GM19395 (cell line): Measurements from ENCODE around the gene SP140L.
"Not testable (repeated sequence)": the region's sequence is repeated elsewhere in the genome, so short reads cannot be mapped to it uniquely, and the experiment has no call there.

Experiments used
- ATAC-seq: cut with Tn5 transposase; IDR thresholded peaks from one replicate; pipeline ENCODE4 v1.9.1; 2021; ENCODE audit warnings: mild to moderate bottlenecking, moderate library complexity; ENCODE audit not compliant: unreplicated experiment

SP140L gene

GRCh38 chr2:230326453-230327417 is at the start of gene SP140L:
Gene SP140L, plus strand, starts transcription at chr2:230327193. Its CDS starts 77 bp downstream, at chr2:230327270.
- ATAC-seq = peak; percentile 89

DNA sequence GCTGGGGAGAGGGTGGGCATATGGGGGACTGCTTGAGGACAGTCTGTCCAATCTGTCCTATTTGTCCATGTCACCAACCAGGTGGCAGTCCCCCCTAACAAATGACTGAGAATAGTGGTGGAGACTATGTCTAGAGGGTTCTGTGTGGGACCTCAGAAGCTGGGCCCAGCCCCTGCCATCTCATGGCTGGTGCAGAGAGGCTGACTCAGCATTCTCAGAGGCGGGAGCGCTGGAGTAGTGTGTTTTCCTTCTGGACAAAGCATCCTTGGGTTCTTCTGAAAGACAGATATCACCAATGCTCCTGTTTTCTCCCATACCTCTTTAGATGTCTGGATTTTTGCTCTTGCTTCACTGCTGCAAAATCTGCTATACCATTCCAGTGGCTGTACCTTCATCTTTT is 44.1 kb upstream of the SP140L start:
- ATAC-seq = no peak

GRCh38 chr2:230286048-230286447 is 40.9 kb upstream of the SP140L start:
- no peak for ATAC-seq

DNA sequence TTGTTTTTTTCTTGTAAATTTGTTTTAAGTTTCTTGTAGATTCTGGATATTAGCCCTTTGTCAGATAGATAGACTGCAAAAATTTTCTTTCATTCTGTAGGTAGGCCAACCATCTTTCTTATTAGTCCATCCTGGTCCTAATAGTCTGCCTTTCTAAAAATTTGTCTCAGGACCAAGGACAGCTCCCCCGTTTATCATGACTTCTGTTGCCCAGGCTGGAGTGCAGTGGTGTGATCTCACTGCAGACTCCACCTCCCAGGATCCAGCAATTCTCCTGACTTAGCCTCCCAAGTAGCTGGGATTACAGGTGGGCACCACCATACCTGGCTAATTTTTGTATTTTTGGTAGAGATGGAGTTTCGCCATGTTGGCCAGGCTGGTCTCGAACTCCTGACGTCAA is 37.7 kb upstream of the SP140L start:
- ATAC-seq = not testable (repeated sequence)

- ATAC-seq = no peak
Measured at GRCh38 chr2:230295192-230295591, 31.8 kb upstream of the SP140L start.

GRCh38 chr2:230296917-230297316 is 30.1 kb upstream of the SP140L start:
- ATAC-seq = no peak

- no peak for ATAC-seq
Measured at GRCh38 chr2:230299618-230300017, 27.4 kb upstream of the SP140L start.

DNA sequence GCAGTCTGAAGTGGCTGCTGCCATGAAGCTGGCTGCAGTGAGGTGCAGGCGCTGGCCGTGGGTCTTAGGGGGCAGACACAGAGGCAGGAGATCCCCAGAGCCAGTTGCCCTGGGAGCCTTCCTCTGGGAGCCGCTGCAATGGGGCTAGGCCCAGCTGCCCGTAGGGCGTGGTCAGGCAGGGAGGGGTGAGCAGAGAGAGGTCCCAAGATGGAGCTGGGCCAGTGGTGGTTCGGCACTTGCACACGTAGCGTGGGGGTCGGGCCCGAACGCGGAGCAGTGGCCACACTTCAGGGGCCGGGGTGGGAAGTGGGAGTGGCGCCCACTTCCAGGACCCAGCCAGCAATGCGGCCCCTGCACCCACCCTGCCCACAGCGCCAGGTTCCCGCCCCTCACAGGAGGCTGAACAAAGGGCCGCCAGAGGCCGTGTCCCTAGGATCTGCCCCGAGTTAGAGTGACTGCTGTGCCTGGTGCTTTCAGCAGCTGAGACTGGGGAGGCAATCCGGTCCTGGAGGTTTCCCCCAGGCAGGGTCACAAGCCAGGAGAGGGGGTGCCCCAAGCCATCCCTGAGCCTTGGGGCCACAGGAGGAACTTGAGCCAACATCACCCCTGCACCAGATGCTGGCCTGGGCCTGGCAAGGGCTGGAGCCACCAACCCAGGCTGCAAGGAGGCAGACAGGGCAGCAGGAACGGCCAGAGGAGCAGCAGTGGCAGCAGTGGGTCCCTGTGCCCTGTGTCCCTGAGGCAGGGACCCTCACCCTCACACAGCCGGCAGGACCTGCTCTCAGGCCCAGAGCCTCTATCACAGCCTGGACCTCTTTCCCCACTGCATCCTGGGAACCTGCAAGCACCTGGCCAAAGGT is 21.3 kb upstream of the SP140L start:
- ATAC-seq = no peak

DNA sequence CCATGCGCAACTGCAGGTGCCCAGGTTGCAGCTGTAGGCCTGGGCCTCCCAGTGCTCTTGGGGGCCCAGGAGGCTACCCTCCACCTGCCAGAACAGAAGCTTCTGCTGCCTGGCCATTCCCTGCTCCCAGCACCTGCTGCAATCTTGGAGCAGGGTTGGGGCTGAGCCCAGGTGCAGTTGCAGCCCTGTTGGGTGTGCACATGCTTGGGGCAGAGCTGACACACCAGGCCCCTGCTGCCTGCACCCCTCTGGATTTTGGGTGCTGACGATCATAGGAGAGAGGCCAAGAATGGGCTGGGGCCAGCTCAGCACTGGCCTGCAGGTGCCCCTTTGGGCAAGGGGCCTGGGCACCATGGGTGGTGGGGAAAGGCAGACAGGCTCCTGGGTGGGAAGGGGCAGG is 20.5 kb upstream of the SP140L start:
- ATAC-seq = no peak

- no peak for ATAC-seq
Measured at GRCh38 chr2:230307485-230307884, 19.5 kb upstream of the SP140L start.

- no peak for ATAC-seq
Measured at GRCh38 chr2:230308402-230309000, 18.5 kb upstream of the SP140L start.

DNA sequence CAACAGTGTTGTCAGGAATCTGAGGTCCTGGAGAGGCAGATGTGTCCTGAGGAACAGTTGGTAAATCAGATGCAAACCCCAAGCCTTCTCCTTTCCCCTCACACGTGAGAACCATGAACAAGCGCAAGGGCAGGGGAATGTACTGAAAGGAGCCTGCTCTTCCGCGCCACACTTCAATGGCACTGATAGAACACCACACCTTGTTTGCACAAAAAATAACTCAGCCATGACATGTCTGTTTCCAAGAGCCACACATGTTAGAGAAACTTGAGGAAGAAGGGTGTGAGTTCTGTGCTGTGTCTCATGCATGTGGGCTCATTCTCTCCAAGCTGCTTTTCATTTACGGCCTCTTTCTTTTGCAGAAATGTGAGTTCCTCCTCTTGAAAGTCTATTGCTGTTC is 16.2 kb upstream of the SP140L start:
- ATAC-seq = not testable (repeated sequence)

GRCh38 chr2:230311634-230312033 is 15.4 kb upstream of the SP140L start:
- not testable (repeated sequence) for ATAC-seq

- no peak for ATAC-seq
Measured at GRCh38 chr2:230312638-230313037, 14.4 kb upstream of the SP140L start.

DNA sequence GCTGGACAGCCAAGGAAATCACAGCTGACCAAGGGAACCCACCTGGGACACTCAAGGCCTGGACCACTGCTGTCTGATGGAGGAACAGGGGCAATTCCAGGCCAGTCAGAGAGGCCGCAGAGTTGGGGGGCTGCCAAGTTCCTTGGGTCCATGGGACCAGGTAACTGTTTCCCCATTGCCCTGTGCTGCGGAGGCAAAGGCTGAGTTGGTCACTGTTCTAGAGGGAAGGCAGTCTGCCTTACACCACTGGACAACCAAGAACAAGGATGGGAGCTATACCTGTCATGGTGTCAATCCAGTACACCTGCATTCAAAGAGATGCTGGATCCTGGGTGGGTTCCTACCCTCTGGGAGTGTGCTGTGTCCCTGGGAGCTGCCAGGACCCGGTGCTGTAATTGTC is 9.6 kb upstream of the SP140L start:
- no peak for ATAC-seq

DNA sequence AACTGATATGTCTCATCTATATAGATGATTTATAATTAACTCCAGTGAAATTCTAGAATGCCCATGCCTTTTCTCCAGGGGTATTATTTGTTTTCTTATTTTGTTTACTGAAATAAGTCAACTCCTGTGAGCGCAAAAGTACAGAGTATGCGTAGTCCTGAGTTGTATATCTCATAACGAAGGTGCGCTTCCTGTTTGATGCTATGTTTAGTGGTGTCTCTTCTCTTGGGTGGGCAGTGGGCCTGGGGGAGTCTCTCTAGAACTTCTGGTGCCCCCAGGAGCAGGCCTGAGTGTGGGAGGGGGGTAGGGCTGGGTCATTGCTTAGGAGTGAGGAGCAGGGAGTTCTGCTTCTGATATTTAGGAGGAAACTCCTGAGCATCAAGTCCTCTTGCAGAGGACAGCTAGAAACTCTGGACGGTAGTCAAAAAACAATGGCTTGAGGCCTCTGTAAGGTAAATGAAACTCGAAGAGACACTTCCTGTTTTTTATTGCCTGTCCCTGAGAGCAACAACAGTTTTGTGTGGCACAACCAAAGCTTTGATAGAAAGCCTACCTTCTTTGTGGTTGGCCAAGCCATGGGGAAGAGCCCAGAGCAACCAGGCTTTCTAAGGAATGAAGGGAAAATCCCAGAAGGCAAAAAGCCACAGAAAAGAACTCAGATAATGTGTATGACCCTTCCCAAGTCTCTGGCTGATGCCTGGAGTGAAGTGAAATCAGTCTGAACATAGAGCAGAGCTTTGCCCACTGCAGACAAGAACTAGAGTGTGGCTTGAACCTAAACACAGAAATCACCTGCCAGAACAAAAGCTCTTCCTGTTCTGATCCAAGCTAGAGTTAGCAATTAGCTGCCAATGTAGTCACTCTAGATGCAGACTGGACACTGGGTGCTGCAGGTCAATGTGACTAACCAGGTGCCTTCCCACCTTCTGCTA is 8.5 kb upstream of the SP140L start:
- ATAC-seq = peak; percentile 61

- ATAC-seq = peak; percentile 84
Measured at GRCh38 chr2:230319211-230319862, 7.7 kb upstream of the SP140L start.

DNA sequence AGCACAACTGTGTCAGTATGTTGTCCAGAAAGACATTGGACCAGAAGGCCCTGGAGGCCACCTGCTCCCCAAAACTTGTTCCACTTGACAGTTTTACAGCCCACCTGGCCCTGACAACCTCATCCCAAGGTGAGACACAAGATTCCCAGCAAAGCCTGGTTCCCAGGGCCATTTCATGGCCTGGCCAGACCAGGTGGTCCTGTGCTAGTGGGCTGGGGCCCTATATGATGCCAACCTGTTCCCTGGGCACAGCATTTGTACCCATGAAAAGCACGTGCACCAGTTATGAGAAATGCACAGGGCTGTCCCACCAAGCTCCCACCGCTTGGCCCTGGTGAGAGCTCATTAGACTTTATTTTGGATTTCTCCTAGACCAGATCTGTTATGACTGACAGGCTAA is 6.0 kb upstream of the SP140L start:
- ATAC-seq = no peak

GRCh38 chr2:230322561-230323384 is 4.2 kb upstream of the SP140L start:
- ATAC-seq = no peak
